Smooth muscle cell (in vitro differentiated cells): ENCODE data around the gene ENOX1. TPM values are rescaled to one million over a fixed set of nuclear protein-coding genes. Genes with fewer than 3 reads are reported as not detected.

Source experiments
- DNase-seq: peaks from one replicate; lab custom pipeline; 2025; ENCODE audit not compliant: unreplicated experiment; lab: John Stamatoyannopoulos, UW
- H2AFZ ChIP-seq: fragments of 200-600 bp; sonication (generic); 2 replicates; pipeline ENCODE4 v1.6.0; 2016; ENCODE audit warnings: antibody characterized with exemption, low read depth, mild to moderate bottlenecking
- H3F3A ChIP-seq: fragments of 200-600 bp; sonication (generic); 2 replicates; pipeline ENCODE4 v1.6.0; 2017; ENCODE audit warnings: antibody characterized with exemption, low read depth
- H3K27ac ChIP-seq: fragments of 200-600 bp; sonication (generic); 2 replicates; pipeline ENCODE4 v1.5.1; 2016; ENCODE audit warnings: low read depth, mild to moderate bottlenecking
- H3K27me3 ChIP-seq: fragments of 200-600 bp; sonication (generic); 2 replicates; pipeline ENCODE4 v1.6.1; 2016; ENCODE audit warnings: low read depth, mild to moderate bottlenecking
- H3K36me3 ChIP-seq: fragments of 200-600 bp; sonication (generic); 2 replicates; pipeline ENCODE4 v1.5.1; 2016; ENCODE audit warnings: low read depth
- H3K4me1 ChIP-seq: fragments of 200-600 bp; sonication (generic); 2 replicates; pipeline ENCODE4 v1.5.1; 2016; ENCODE audit warnings: low read depth
- H3K4me2 ChIP-seq: fragments of 200-600 bp; sonication (generic); 2 replicates; pipeline ENCODE4 v1.6.0; 2016; ENCODE audit warnings: mild to moderate bottlenecking
- H3K4me3 ChIP-seq: fragments of 200-600 bp; sonication (generic); 2 replicates; pipeline ENCODE4 v1.5.1; 2016; ENCODE audit warnings: mild to moderate bottlenecking
- H3K79me2 ChIP-seq: fragments of 200-600 bp; sonication (generic); 2 replicates; pipeline ENCODE4 v1.6.0; 2016; ENCODE audit warnings: low read depth, mild to moderate bottlenecking
- H3K9ac ChIP-seq: fragments of 200-600 bp; sonication (generic); 2 replicates; pipeline ENCODE4 v1.6.0; 2016; ENCODE audit warnings: low read depth
- H3K9me3 ChIP-seq: fragments of 200-600 bp; sonication (generic); replicated peaks from 2 replicates; pipeline ENCODE4 v1.5.1; 2016; ENCODE audit warnings: low read depth
- H4K20me1 ChIP-seq: fragments of 200-600 bp; sonication (generic); 2 replicates; pipeline ENCODE4 v1.6.0; 2016; ENCODE audit warnings: low read depth
- WGBS: methylation state at CpG from one replicate; pipeline ENCODE4 v1.1.7; 2016; ENCODE audit warnings: low lambda C conversion rate; 5-methylcytosine and 5-hydroxymethylcytosine counted together
- polyA plus RNA-seq: library from polyadenylated mRNA; unstranded; fragments of >200 nt; fragmentation: Nextera tagmentation; extraction: Ambion mirVana; gene quantifications from 2 replicates; pipeline ENCODE4 v1.2.1, GENCODE V29; 2016
- total RNA-seq: library from RNA; depleted of rRNA; stranded (reverse); fragments of >200 nt; gene quantifications from 2 replicates; pipeline ENCODE4 v1.2.3, GENCODE V29; 2014
- TF ChIP-seq, protein P1 (sequence below): fragments of 200-600 bp; sonication (generic); IDR thresholded peaks from 2 replicates; pipeline ENCODE4 v1.5.1; 2017; ENCODE audit warnings: borderline replicate concordance, mild to moderate bottlenecking, antibody characterized with exemption; ENCODE audit not compliant: insufficient read depth, poor library complexity, severe bottlenecking

Gene ENOX1
- total and polyA plus RNA-seq, 2 experiments from 2014 or later = 1.9 to 2.6 TPM

DNA sequence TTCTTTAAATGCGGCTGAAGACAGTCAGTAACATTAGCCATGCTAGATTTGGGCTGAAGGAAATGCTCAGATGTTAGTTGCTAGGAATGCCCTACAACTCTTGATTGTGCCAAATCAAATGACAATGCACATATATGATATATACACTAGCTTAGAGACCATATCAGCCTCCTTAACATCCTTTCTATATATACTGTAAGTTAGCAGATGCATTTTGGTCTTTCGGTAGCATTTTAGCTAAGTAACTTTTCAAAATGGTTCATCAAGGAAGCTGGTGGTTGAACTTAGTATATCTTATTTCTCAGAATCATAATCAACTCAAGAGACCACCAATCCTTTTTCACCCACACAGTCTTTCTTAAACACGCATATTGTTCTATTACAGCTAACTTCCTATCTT, 14.1 kb upstream of the ENOX1 start:
- Histone ChIP-seq H3K4me1 (peaks cover 3% of the 10 kb centered on the region), H3K27me3 (no peaks in the 10 kb centered on the region), H4K20me1 (no peaks in the 10 kb centered on the region), H3K79me2 (no peaks in the 10 kb centered on the region), H3K4me2 (no peak overlapping the region), H3K9ac (no peak overlapping the region), H3F3A (no peaks in the 10 kb centered on the region), H3K4me3 (no peak overlapping the region), H3K27ac (no peak overlapping the region), H3K9me3 (no peaks in the 10 kb centered on the region), H2AFZ (no peak overlapping the region), H3K36me3 (no peaks in the 10 kb centered on the region)
- TF ChIP-seq, protein P1, sequence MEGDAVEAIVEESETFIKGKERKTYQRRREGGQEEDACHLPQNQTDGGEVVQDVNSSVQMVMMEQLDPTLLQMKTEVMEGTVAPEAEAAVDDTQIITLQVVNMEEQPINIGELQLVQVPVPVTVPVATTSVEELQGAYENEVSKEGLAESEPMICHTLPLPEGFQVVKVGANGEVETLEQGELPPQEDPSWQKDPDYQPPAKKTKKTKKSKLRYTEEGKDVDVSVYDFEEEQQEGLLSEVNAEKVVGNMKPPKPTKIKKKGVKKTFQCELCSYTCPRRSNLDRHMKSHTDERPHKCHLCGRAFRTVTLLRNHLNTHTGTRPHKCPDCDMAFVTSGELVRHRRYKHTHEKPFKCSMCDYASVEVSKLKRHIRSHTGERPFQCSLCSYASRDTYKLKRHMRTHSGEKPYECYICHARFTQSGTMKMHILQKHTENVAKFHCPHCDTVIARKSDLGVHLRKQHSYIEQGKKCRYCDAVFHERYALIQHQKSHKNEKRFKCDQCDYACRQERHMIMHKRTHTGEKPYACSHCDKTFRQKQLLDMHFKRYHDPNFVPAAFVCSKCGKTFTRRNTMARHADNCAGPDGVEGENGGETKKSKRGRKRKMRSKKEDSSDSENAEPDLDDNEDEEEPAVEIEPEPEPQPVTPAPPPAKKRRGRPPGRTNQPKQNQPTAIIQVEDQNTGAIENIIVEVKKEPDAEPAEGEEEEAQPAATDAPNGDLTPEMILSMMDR = no peak
- no peak for DNase-seq
- WGBS = 65% methylated on average over 3 of the region's 3 CpGs

DNA sequence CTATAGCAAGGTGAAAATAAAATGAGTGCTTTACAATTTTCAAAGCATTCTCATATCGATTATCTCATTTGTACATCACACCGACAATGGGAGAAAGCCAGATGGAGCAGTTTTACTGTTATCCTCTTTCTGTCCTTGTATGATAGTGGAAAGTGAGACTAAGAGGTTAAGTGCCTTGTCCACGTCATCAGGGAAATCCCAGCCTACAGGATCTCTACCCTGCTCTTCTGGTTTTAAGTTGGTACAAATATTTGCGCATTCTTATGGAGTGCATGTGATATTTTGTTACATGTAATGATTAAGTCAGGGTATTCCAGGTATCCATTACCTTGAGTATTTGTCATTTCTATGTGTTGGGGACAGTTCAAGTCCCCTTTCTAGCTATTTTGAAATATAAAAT, 12.4 kb upstream of the ENOX1 start:
- no peak overlapping the region for H2AFZ ChIP-seq
- H3K27ac ChIP-seq = no peak overlapping the region
- TF ChIP-seq, protein P1 = no peak
- no peaks in the 10 kb centered on the region for H3K27me3 ChIP-seq
- H3K4me2 ChIP-seq = no peak overlapping the region
- peaks cover 1% of the 10 kb centered on the region for H3K4me1 ChIP-seq
- H3K9ac ChIP-seq = no peak overlapping the region
- 83% methylated on average over 4 of the region's 4 CpGs for WGBS
- no peaks in the 10 kb centered on the region for H3K79me2 ChIP-seq
- no peaks in the 10 kb centered on the region for H4K20me1 ChIP-seq
- no peak for DNase-seq
- H3K36me3 ChIP-seq = no peaks in the 10 kb centered on the region
- no peak overlapping the region for H3K4me3 ChIP-seq
- no peaks in the 10 kb centered on the region for H3K9me3 ChIP-seq
- H3F3A ChIP-seq = no peaks in the 10 kb centered on the region

DNA sequence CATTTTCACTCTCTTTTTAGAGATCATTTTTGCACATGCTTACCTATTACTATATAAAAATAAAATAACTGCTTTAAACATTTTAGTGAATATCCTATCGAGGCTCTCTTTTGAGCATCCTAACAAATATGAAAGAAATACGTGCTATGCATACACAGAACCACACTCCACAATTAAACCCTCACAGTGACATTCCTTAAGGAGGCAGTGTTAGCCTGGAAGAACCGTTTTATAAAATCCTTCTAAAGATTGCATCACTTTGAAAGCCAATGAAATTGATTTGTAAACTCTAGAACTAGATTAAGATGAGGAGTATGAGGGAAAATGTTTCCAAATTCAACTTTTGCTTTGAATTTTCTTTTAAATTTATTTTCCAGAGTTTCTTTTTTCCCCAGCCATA, 11.1 kb upstream of the ENOX1 start:
- H3K4me1 ChIP-seq = no peaks in the 10 kb centered on the region
- H3K27me3 ChIP-seq = no peaks in the 10 kb centered on the region
- no peak overlapping the region for H3K27ac ChIP-seq
- no peaks in the 10 kb centered on the region for H3F3A ChIP-seq
- no peak overlapping the region for H2AFZ ChIP-seq
- no peak for DNase-seq
- no peak overlapping the region for H3K4me3 ChIP-seq
- TF ChIP-seq, protein P1 = no peak
- H3K9ac ChIP-seq = no peak overlapping the region
- H3K79me2 ChIP-seq = no peaks in the 10 kb centered on the region
- H4K20me1 ChIP-seq = no peaks in the 10 kb centered on the region
- no peaks in the 10 kb centered on the region for H3K9me3 ChIP-seq
- no peaks in the 10 kb centered on the region for H3K36me3 ChIP-seq
- H3K4me2 ChIP-seq = no peak overlapping the region
- 54% methylated on average over 3 of the region's 3 CpGs for WGBS

DNA sequence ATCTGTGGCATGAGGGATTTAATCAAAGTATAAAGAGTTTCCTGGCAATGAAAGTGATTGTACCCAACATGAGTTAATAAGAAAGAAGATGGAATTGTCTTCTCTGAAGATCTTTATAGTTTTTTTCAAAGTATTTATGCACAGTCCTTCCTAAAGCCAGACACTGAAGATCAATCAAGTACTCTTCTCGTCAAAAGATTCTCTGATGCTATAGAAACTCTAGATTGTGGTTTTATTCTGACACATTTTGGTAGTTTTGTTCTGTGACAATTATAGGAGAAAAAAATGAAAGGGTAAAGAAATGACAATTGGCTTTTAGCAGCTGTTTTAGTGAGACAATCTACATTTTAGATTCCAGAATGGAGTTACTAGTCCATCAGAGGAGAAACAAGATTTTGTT, 10.4 kb upstream of the ENOX1 start:
- no peaks in the 10 kb centered on the region for H3K4me1 ChIP-seq
- H3K27me3 ChIP-seq = no peaks in the 10 kb centered on the region
- no peaks in the 10 kb centered on the region for H4K20me1 ChIP-seq
- 90% methylated on average over 1 of the region's 1 CpG for WGBS
- H3K4me3 ChIP-seq = no peak overlapping the region
- no peaks in the 10 kb centered on the region for H3F3A ChIP-seq
- H3K36me3 ChIP-seq = no peaks in the 10 kb centered on the region
- H3K27ac ChIP-seq = no peak overlapping the region
- no peaks in the 10 kb centered on the region for H3K79me2 ChIP-seq
- DNase-seq = no peak
- no peaks in the 10 kb centered on the region for H3K9me3 ChIP-seq
- TF ChIP-seq, protein P1 = no peak
- no peak overlapping the region for H3K9ac ChIP-seq
- no peak overlapping the region for H2AFZ ChIP-seq
- H3K4me2 ChIP-seq = no peak overlapping the region
